H9 (cell line): ENCODE results near the gene TSPAN17. TPM values are rescaled to one million over a fixed set of nuclear protein-coding genes. Genes with fewer than 3 reads are reported as not detected.

Source experiments
- DNase-seq: peaks from one replicate; pipeline ENCODE4 v3.0.0-alpha.2; 2017
- H2AFZ ChIP-seq: one replicate; pipeline ENCODE4 v1.6.1; 2013; ENCODE audit warnings: mild to moderate bottlenecking, low read length, control low read depth, moderate library complexity
- H2AK5ac ChIP-seq: 2 replicates; pipeline ENCODE4 v1.6.1; 2013; ENCODE audit warnings: low read length, control low read depth, mixed read lengths; ENCODE audit not compliant: insufficient read length
- H2BK120ac ChIP-seq: one replicate; pipeline ENCODE4 v1.6.1; 2013; ENCODE audit warnings: low read depth, mild to moderate bottlenecking, low read length, control low read depth, inconsistent platforms; ENCODE audit not compliant: poor library complexity, severe bottlenecking
- H2BK12ac ChIP-seq: 2 replicates; pipeline ENCODE4 v1.6.1; 2013; ENCODE audit warnings: low read length, control low read depth, mixed read lengths, low read depth; ENCODE audit not compliant: insufficient read length
- H2BK15ac ChIP-seq: 2 replicates; pipeline ENCODE4 v1.6.1; 2013; ENCODE audit warnings: low read depth, low read length, control low read depth
- H2BK20ac ChIP-seq: one replicate; pipeline ENCODE4 v1.6.1; 2013; ENCODE audit warnings: low read depth, mild to moderate bottlenecking, low read length, control low read depth, inconsistent platforms; ENCODE audit not compliant: poor library complexity, severe bottlenecking
- H2BK5ac ChIP-seq: 2 replicates; pipeline ENCODE4 v1.6.1; 2013; ENCODE audit warnings: low read length, control low read depth, mixed read lengths; ENCODE audit not compliant: insufficient read length
- H3K14ac ChIP-seq: 2 replicates; pipeline ENCODE4 v1.6.1; 2013; ENCODE audit warnings: low read length, control low read depth; ENCODE audit not compliant: insufficient read depth
- H3K18ac ChIP-seq: 2 replicates; pipeline ENCODE4 v1.6.1; 2013; ENCODE audit warnings: low read depth, mild to moderate bottlenecking, mixed read lengths, low read length, control low read depth; ENCODE audit not compliant: insufficient read length
- H3K23ac ChIP-seq: 2 replicates; pipeline ENCODE4 v1.6.1; 2013; ENCODE audit warnings: low read length, control low read depth, mixed read lengths, low read depth; ENCODE audit not compliant: insufficient read length
- H3K23me2 ChIP-seq: 2 replicates; pipeline ENCODE4 v1.6.1; 2013; ENCODE audit warnings: low read depth, mild to moderate bottlenecking, mixed read lengths, low read length, control low read depth; ENCODE audit not compliant: insufficient read length, poor library complexity, severe bottlenecking
- H3K27ac ChIP-seq: 2 replicates; pipeline ENCODE4 v1.5.1; 2013; ENCODE audit warnings: low read length, control low read depth, mixed read lengths, low read depth; ENCODE audit not compliant: insufficient read length
- H3K27me3 ChIP-seq: 2 replicates; pipeline ENCODE4 v1.6.1; 2013; ENCODE audit warnings: low read length, control low read depth, inconsistent platforms; ENCODE audit not compliant: insufficient read depth
- H3K4ac ChIP-seq: 2 replicates; pipeline ENCODE4 v1.6.1; 2013; ENCODE audit warnings: low read depth, mild to moderate bottlenecking, control low read depth, inconsistent platforms, low read length, moderate library complexity
- H3K4me1 ChIP-seq: 2 replicates; pipeline ENCODE4 v1.6.1; 2013; ENCODE audit warnings: low read length, control low read depth, inconsistent platforms; ENCODE audit not compliant: insufficient read depth
- H3K4me2 ChIP-seq: 2 replicates; pipeline ENCODE4 v1.6.1; 2013; ENCODE audit warnings: low read length, control low read depth, mixed read lengths; ENCODE audit not compliant: insufficient read length, insufficient read depth
- H3K56ac ChIP-seq: 2 replicates; pipeline ENCODE4 v1.6.1; 2013; ENCODE audit warnings: low read depth, mild to moderate bottlenecking, mixed read lengths, low read length, control low read depth; ENCODE audit not compliant: insufficient read length
- H3K79me1 ChIP-seq: 2 replicates; pipeline ENCODE4 v1.6.1; 2013; ENCODE audit warnings: low read depth, mild to moderate bottlenecking, moderate library complexity, low read length, control low read depth, inconsistent platforms; ENCODE audit not compliant: insufficient read depth, poor library complexity, severe bottlenecking
- H3K79me2 ChIP-seq: 2 replicates; pipeline ENCODE4 v1.6.1; 2013; ENCODE audit warnings: low read length, control low read depth, inconsistent platforms; ENCODE audit not compliant: insufficient read depth
- H3K9ac ChIP-seq: 2 replicates; pipeline ENCODE4 v1.6.1; 2013; ENCODE audit warnings: low read length, control low read depth, mixed read lengths; ENCODE audit not compliant: insufficient read length; ENCODE audit errors: extremely low read depth
- H3K9me3 ChIP-seq: one replicate; pipeline ENCODE4 v1.6.1; 2013; ENCODE audit warnings: low read depth, low read length, inconsistent platforms; ENCODE audit not compliant: control insufficient read depth
- H3T11ph ChIP-seq: one replicate; pipeline ENCODE4 v1.6.1; 2013; ENCODE audit warnings: mild to moderate bottlenecking, low read length, control low read depth, inconsistent platforms
- H4K20me1 ChIP-seq: one replicate; pipeline ENCODE4 v1.6.1; 2013; ENCODE audit not compliant: control insufficient read depth, insufficient read length, insufficient read depth
- H4K5ac ChIP-seq: 2 replicates; pipeline ENCODE4 v1.6.1; 2013; ENCODE audit warnings: low read depth, mild to moderate bottlenecking, mixed read lengths, low read length, control low read depth; ENCODE audit not compliant: insufficient read length
- H4K8ac ChIP-seq: replicated peaks from 2 replicates; pipeline ENCODE4 v1.6.1; 2013; ENCODE audit warnings: low read length, control low read depth, mixed read lengths, low read depth; ENCODE audit not compliant: insufficient read length
- H4K91ac ChIP-seq: 2 replicates; pipeline ENCODE4 v1.6.1; 2013; ENCODE audit warnings: low read depth, mild to moderate bottlenecking, moderate library complexity, mixed read lengths, low read length, control low read depth; ENCODE audit not compliant: insufficient read length
- H3K27ac Mint-ChIP-seq, 3 experiments: 2 replicates in 2 of 3; 3 replicates in 1 of 3; pipeline ENCODE4 v1.8.0; 2020 to 2021; ENCODE audit warnings: mixed read lengths in 3 of 3, mild to moderate bottlenecking in 1 of 3, moderate library complexity in 1 of 3
- H3K27me3 Mint-ChIP-seq: 2 replicates; pipeline ENCODE4 v1.8.0; 2021; ENCODE audit warnings: low read depth, mild to moderate bottlenecking, moderate library complexity, mixed read lengths
- H3K36me3 Mint-ChIP-seq, 3 experiments: 2 replicates in 2 of 3; 3 replicates in 1 of 3; pipeline ENCODE4 v1.8.0; 2020 to 2021; ENCODE audit warnings: low read depth in 3 of 3, mixed read lengths in 3 of 3; ENCODE audit not compliant: insufficient read depth in 1 of 3
- H3K4me1 Mint-ChIP-seq, 2 experiments: 2 replicates each; pipeline ENCODE4 v1.8.0; 2020; ENCODE audit warnings: mixed read lengths in 2 of 2
- H3K4me3 Mint-ChIP-seq, 2 experiments: 2 replicates in 1 of 2; 3 replicates in 1 of 2; pipeline ENCODE4 v1.8.0; 2020 to 2021; ENCODE audit warnings: mild to moderate bottlenecking in 2 of 2, mixed read lengths in 2 of 2, moderate library complexity in 1 of 2
- H3K9me3 Mint-ChIP-seq, 2 experiments: 2 replicates in 1 of 2; 3 replicates in 1 of 2; pipeline ENCODE4 v1.8.0; 2020; ENCODE audit warnings: mild to moderate bottlenecking in 2 of 2, mixed read lengths in 2 of 2, moderate library complexity in 1 of 2
- CTCF ChIP-seq: fragments of 200-600 bp; sonication (generic); conservative IDR thresholded peaks from 3 replicates; pipeline ENCODE4 v1.8.0; 2021; ENCODE audit warnings: antibody characterized with exemption, mild to moderate bottlenecking
- WGBS: extraction: QIAGEN DNeasy Blood & Tissue Kit; methylation state at CpG from one replicate; pipeline ENCODE4 v1.1.7; 2013; ENCODE audit warnings: missing lambda C conversion rate, low lambda C conversion rate, mixed read lengths; ENCODE audit not compliant: insufficient read length; ENCODE audit errors: extremely low coverage; 5-methylcytosine and 5-hydroxymethylcytosine counted together
- total RNA-seq: library from RNA; stranded (reverse); gene quantifications from 2 replicates; pipeline ENCODE4 v1.2.1, GENCODE V29; 2021

TSPAN17 gene
- total RNA-seq, 1 experiment from 2014 or later: 46.8 TPM

DNA sequence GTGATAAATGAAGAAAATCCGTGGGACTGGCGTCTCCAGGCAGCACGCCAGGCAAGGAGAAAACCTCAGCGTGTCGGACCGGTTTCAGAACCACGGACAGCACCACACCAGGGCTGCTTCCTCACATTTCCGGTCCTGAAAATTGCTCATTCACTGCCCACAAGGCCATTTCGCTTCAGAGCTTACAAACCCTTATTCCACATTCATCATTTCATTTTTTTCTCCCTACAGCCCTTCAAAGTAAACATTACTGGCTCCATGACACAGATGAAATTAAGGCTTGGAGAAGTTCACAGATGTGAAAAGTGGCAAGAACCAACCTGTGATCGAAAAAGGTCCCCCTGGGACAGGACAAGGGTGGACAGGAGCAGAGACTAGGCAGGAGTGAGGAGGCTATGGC is 35.8 kb upstream of the TSPAN17 start:
- Histone ChIP-seq H4K5ac (no peak overlapping the region), H3K27me3 (no peaks in the 10 kb centered on the region; the same call in 1 of the 2 replicates), H3K4me1 (no peaks in the 10 kb centered on the region; the same call in 1 of the 2 replicates), H2BK5ac (no peak overlapping the region), H2BK15ac (no peak overlapping the region), H3K4me2 (no peak overlapping the region), H3K79me2 (no peaks in the 10 kb centered on the region), H3K56ac (no peak overlapping the region), H4K20me1 (no peaks in the 10 kb centered on the region), H2AFZ (no peak overlapping the region), H4K8ac (no peak overlapping the region), H2BK120ac (no peak overlapping the region), H3K18ac (no peak overlapping the region), H3K27ac (no peak overlapping the region), H4K91ac (no peak overlapping the region), H3K23ac (no peak overlapping the region), H3K9ac (no peak overlapping the region), H2BK12ac (no peak overlapping the region), H2AK5ac (no peak overlapping the region), H3K14ac (no peak overlapping the region), H3K9me3 (no peaks in the 10 kb centered on the region), H2BK20ac (no peak overlapping the region), H3T11ph (no peak overlapping the region), H3K79me1 (no peaks in the 10 kb centered on the region), H3K23me2 (peaks cover 6% of the 10 kb centered on the region), H3K4ac (no peak overlapping the region)
- peak; percentile 77 for DNase-seq
- H3K36me3 Mint-ChIP-seq: no peaks in the 10 kb centered on the region
- no peak for TF ChIP-seq CTCF
- no peaks in the 10 kb centered on the region; a peak in 1 of 5 replicates for H3K9me3 Mint-ChIP-seq
- H3K27me3 Mint-ChIP-seq: peaks cover 34% of the 10 kb centered on the region
- H3K4me3 Mint-ChIP-seq: peak overlapping the region in 1 of 2 experiments; percentile 24; a peak in 2 of 5 replicates
- no CpG with 5 or more reads among the region's 10 CpGs for WGBS
- H3K4me1 Mint-ChIP-seq: peaks cover 30 to 31% of the 10 kb centered on the region in 2 experiments
- H3K27ac Mint-ChIP-seq: no peak overlapping the region; a peak in 1 of 7 replicates
